C4-2B (cell line): ENCODE results near the gene LARGE1.

Experiments used
- ZFX ChIP-seq: fragments of 450-650 bp; IDR thresholded peaks from 2 replicates; pipeline ENCODE4 v1.6.1; 2017
- TF ChIP-seq, protein P1 (sequence below): fragments of 450-650 bp; conservative IDR thresholded peaks from 2 replicates; pipeline ENCODE4 v1.5.1; 2017; ENCODE audit warnings: mild to moderate bottlenecking

GRCh38 chr22:33539902-33540751 is 380.1 kb downstream of the LARGE1 start:
- TF ChIP-seq, protein P1, sequence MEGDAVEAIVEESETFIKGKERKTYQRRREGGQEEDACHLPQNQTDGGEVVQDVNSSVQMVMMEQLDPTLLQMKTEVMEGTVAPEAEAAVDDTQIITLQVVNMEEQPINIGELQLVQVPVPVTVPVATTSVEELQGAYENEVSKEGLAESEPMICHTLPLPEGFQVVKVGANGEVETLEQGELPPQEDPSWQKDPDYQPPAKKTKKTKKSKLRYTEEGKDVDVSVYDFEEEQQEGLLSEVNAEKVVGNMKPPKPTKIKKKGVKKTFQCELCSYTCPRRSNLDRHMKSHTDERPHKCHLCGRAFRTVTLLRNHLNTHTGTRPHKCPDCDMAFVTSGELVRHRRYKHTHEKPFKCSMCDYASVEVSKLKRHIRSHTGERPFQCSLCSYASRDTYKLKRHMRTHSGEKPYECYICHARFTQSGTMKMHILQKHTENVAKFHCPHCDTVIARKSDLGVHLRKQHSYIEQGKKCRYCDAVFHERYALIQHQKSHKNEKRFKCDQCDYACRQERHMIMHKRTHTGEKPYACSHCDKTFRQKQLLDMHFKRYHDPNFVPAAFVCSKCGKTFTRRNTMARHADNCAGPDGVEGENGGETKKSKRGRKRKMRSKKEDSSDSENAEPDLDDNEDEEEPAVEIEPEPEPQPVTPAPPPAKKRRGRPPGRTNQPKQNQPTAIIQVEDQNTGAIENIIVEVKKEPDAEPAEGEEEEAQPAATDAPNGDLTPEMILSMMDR: no peak
- no peak for TF ChIP-seq ZFX
